LHCN-M2 (cell line): Measurements from ENCODE around the gene TESPA1. TPM values are rescaled to one million over a fixed set of nuclear protein-coding genes. Genes with fewer than 3 reads are reported as not detected.

ENCODE experiments used
- DNase-seq: peaks from one replicate; pipeline ENCODE4 v3.0.0-alpha.2; 2012; ENCODE audit warnings: low read depth
- total RNA-seq: library from RNA; depleted of rRNA; stranded (reverse); fragments of >200 nt; gene quantifications from 2 replicates; pipeline ENCODE4 v1.2.3, GENCODE V29; 2014

TESPA1 gene
- total RNA-seq, 1 experiment from 2014 or later: not detected

GRCh38 chr12:54983536-54984101 lies 943 bp downstream of the TESPA1 start:
- no peak for DNase-seq

- DNase-seq: no peak
Observed at GRCh38 chr12:54981796-54982195, 2.8 kb downstream of the TESPA1 start.

GRCh38 chr12:54980341-54980740 lies 4.2 kb downstream of the TESPA1 start:
- no peak for DNase-seq

GRCh38 chr12:54977857-54978256 lies 6.7 kb downstream of the TESPA1 start:
- DNase-seq: no peak

GRCh38 chr12:54977155-54977554 lies 7.4 kb downstream of the TESPA1 start:
- DNase-seq: peak; percentile 83

- DNase-seq: no peak
Observed at GRCh38 chr12:54975875-54976274, 8.7 kb downstream of the TESPA1 start.

- no peak for DNase-seq
Observed at GRCh38 chr12:54975272-54975671, 9.3 kb downstream of the TESPA1 start.

GRCh38 chr12:54974279-54974678 lies 10.3 kb downstream of the TESPA1 start:
- DNase-seq: no peak

GRCh38 chr12:54973556-54973955 lies 11.0 kb downstream of the TESPA1 start:
- no peak for DNase-seq

GRCh38 chr12:54970741-54971140 lies 13.8 kb downstream of the TESPA1 start:
- DNase-seq: no peak

- DNase-seq: no peak
Observed at GRCh38 chr12:54968181-54968730, 16.3 kb downstream of the TESPA1 start.

GRCh38 chr12:54967461-54967860 lies 17.1 kb downstream of the TESPA1 start:
- no peak for DNase-seq

GRCh38 chr12:54961190-54961589 lies 23.4 kb downstream of the TESPA1 start:
- DNase-seq: no peak

GRCh38 chr12:54959291-54960018 lies 25.1 kb downstream of the TESPA1 start:
- DNase-seq: no peak

GRCh38 chr12:54958048-54958658 lies 26.4 kb downstream of the TESPA1 start:
- DNase-seq: peak; percentile 48

GRCh38 chr12:54956818-54957641 lies 27.5 kb downstream of the TESPA1 start:
- DNase-seq: no peak

GRCh38 chr12:54956322-54956721 lies 28.2 kb downstream of the TESPA1 start:
- no peak for DNase-seq

- DNase-seq: no peak
Observed at GRCh38 chr12:54954801-54955200, 29.8 kb downstream of the TESPA1 start.

GRCh38 chr12:54954228-54954627 lies 30.3 kb downstream of the TESPA1 start:
- DNase-seq: no peak

GRCh38 chr12:54950071-54950727 lies 34.4 kb downstream of the TESPA1 start:
- DNase-seq: no peak

GRCh38 chr12:54949073-54949711 lies 35.4 kb downstream of the TESPA1 start:
- DNase-seq: no peak
